SK-N-SH treated with all-trans-retinoic acid at 6 μM for 48 hours (cell line): Measurements from ENCODE around the gene LYPD4.

Source experiments
- ARNTL ChIP-seq: fragments of 450-650 bp; formaldehyde crosslinking; IDR thresholded peaks from 2 replicates; pipeline ENCODE4 v1.5.0; 2020; ENCODE audit warnings: low read depth, mild to moderate bottlenecking, moderate library complexity, borderline replicate concordance
- GLIS3 ChIP-seq: fragments of 250-450 bp; sonication (Bioruptor Pico); IDR thresholded peaks from 2 replicates; pipeline ENCODE4 v1.5.0; 2020; ENCODE audit warnings: mild to moderate bottlenecking, moderate library complexity
- ISL1 ChIP-seq: fragments of 250-450 bp; sonication (Bioruptor Pico); IDR thresholded peaks from 2 replicates; pipeline ENCODE4 v2.1.2; 2022; ENCODE audit warnings: mild to moderate bottlenecking, moderate library complexity
- PATZ1 ChIP-seq: fragments of 250-450 bp; sonication (Bioruptor Pico); IDR thresholded peaks from 2 replicates; pipeline ENCODE4 v1.8.0; 2020; ENCODE audit warnings: mild to moderate bottlenecking, moderate library complexity, borderline replicate concordance
- POU6F1 ChIP-seq: fragments of 250-450 bp; sonication (Bioruptor Pico); IDR thresholded peaks from 2 replicates; pipeline ENCODE4 v1.8.0; 2021; ENCODE audit warnings: low read depth, mild to moderate bottlenecking, moderate library complexity, borderline replicate concordance
- TSHZ2 ChIP-seq: fragments of 250-450 bp; sonication (Bioruptor Pico); IDR thresholded peaks from 2 replicates; pipeline ENCODE4 v1.5.0; 2020; ENCODE audit warnings: mild to moderate bottlenecking, moderate library complexity
- ZFP3 ChIP-seq: fragments of 250-450 bp; sonication (Bioruptor Pico); IDR thresholded peaks from 2 replicates; pipeline ENCODE4 v1.5.0; 2020; ENCODE audit warnings: mild to moderate bottlenecking, moderate library complexity
- ZFP30 ChIP-seq: fragments of 450-650 bp; formaldehyde crosslinking; IDR thresholded peaks from 2 replicates; pipeline ENCODE4 v1.5.0; 2022; ENCODE audit warnings: mild to moderate bottlenecking, moderate library complexity
- ZNF8 ChIP-seq: fragments of 450-650 bp; formaldehyde crosslinking; IDR thresholded peaks from 2 replicates; pipeline ENCODE4 v1.5.0; 2020; ENCODE audit warnings: mild to moderate bottlenecking, moderate library complexity

- TF ChIP-seq PATZ1 (CRISPR knock-in tag) = no peak
- TF ChIP-seq ZNF8 = no peak
- TF ChIP-seq ZFP30 (CRISPR knock-in tag) = no peak
- TF ChIP-seq GLIS3 (CRISPR knock-in tag) = no peak
- TF ChIP-seq ARNTL (CRISPR knock-in tag) = no peak
- no peak for TF ChIP-seq TSHZ2 (CRISPR knock-in tag)
- no peak for TF ChIP-seq ISL1 (CRISPR knock-in tag)
- no peak for TF ChIP-seq ZFP3 (CRISPR knock-in tag)
- TF ChIP-seq POU6F1 (CRISPR knock-in tag) = no peak
Observed at GRCh38 chr19:41793414-41793727, 51.1 kb downstream of the LYPD4 start.
